ENCODE measurements around the gene ZNF507. TPM values are rescaled to one million over a fixed set of nuclear protein-coding genes. Genes with fewer than 3 reads are reported as not detected.
"Not testable (repeated sequence)": the region's sequence is repeated elsewhere in the genome, so short reads cannot be mapped to it uniquely, and the experiment has no call there.

The ZNF507 gene
- polyA plus RNA-seq, 3 donors = 24.2 to 28.1 (median 27.7) TPM

- DNase-seq (ENCODE audit: low read depth in 3 of 3, low spot score in 2 of 3) = no peak
Observed at GRCh38 chr19:32367063-32367462, 21.7 kb downstream of the ZNF507 start.

- DNase-seq (ENCODE audit: low read depth in 3 of 3, low spot score in 2 of 3) = no peak
Observed at GRCh38 chr19:32367948-32368536, 22.6 kb downstream of the ZNF507 start.

GRCh38 chr19:32368787-32369186 is 23.4 kb downstream of the ZNF507 start:
- no peak for DNase-seq (ENCODE audit: low read depth in 3 of 3, low spot score in 2 of 3)

GRCh38 chr19:32372726-32373517 is 27.5 kb downstream of the ZNF507 start:
- DNase-seq (ENCODE audit: low read depth in 3 of 3, low spot score in 2 of 3) = no peak

GRCh38 chr19:32373585-32374295 is 28.3 kb downstream of the ZNF507 start:
- no peak for DNase-seq (ENCODE audit: low read depth in 3 of 3, low spot score in 2 of 3)

- DNase-seq (ENCODE audit: low read depth in 3 of 3, low spot score in 2 of 3) = not testable (repeated sequence)
Observed at GRCh38 chr19:32374362-32374761, 29.0 kb downstream of the ZNF507 start.

- DNase-seq (ENCODE audit: low read depth in 3 of 3, low spot score in 2 of 3) = not testable (repeated sequence)
Observed at GRCh38 chr19:32377088-32377487, 31.7 kb downstream of the ZNF507 start.

- no peak for DNase-seq (ENCODE audit: low read depth in 3 of 3, low spot score in 2 of 3)
Observed at GRCh38 chr19:32380269-32380668, 34.9 kb downstream of the ZNF507 start.

GRCh38 chr19:32387701-32388392 is 42.4 kb downstream of the ZNF507 start:
- DNase-seq (ENCODE audit: low read depth in 3 of 3, low spot score in 2 of 3) = no peak

GRCh38 chr19:32388393-32388855 is 43.0 kb downstream of the ZNF507 start:
- no peak for DNase-seq (ENCODE audit: low read depth in 3 of 3, low spot score in 2 of 3)

- DNase-seq (ENCODE audit: low read depth in 3 of 3, low spot score in 2 of 3) = no peak
Observed at GRCh38 chr19:32392901-32393300, 47.5 kb downstream of the ZNF507 start.

- DNase-seq (ENCODE audit: low read depth in 3 of 3, low spot score in 2 of 3) = no peak
Observed at GRCh38 chr19:32396046-32396652, 50.7 kb downstream of the ZNF507 start.

GRCh38 chr19:32397671-32398101 is 52.3 kb downstream of the ZNF507 start:
- DNase-seq (ENCODE audit: low read depth in 3 of 3, low spot score in 2 of 3) = no peak

- no peak for DNase-seq (ENCODE audit: low read depth in 3 of 3, low spot score in 2 of 3)
Observed at GRCh38 chr19:32401992-32402391, 56.6 kb downstream of the ZNF507 start.

GRCh38 chr19:32403291-32403995 is 58.0 kb downstream of the ZNF507 start:
- no peak for DNase-seq (ENCODE audit: low read depth in 3 of 3, low spot score in 2 of 3)

- DNase-seq (ENCODE audit: low read depth in 3 of 3, low spot score in 2 of 3) = no peak
Observed at GRCh38 chr19:32404213-32404932, 59.0 kb downstream of the ZNF507 start.

- no peak for DNase-seq (ENCODE audit: low read depth in 3 of 3, low spot score in 2 of 3)
Observed at GRCh38 chr19:32404933-32405430, 59.6 kb downstream of the ZNF507 start.

- peak; percentile 83 to 89 (median 87) for DNase-seq (ENCODE audit: low read depth in 3 of 3, low spot score in 2 of 3)
Observed at GRCh38 chr19:32405431-32406160, 60.2 kb downstream of the ZNF507 start, which contains the start of gene DPY19L3. TSS of gene DPY19L3 (plus strand) at chr19:32405770. CDS start at chr19:32408254, 2,484 bp downstream.

Measured in right renal cortex interstitium (tissue), 3 donors.